Panc1 (cell line): ENCODE measurements around the gene CIC. TPM values are rescaled to one million over a fixed set of nuclear protein-coding genes. Genes with fewer than 3 reads are reported as not detected.

Source experiments
- ATAC-seq: fragments of 200-7000 bp; cut with Tn5 transposase; 2 replicates; pipeline ENCODE4 v1.9.1; 2020; ENCODE audit warnings: mild to moderate bottlenecking, moderate library complexity
- BruUV-seq: library from RNA; stranded (reverse); fragments of 400-500 nt; replicated peaks from 2 replicates; lab custom pipeline; 2021; lab: Mats Ljungman, UMichigan
- CTCF ChIA-PET: fragments of 300-600 bp; sonication (Branson Sonifier 250); formaldehyde crosslinking; loops from one replicate; lab custom pipeline; 2022; ENCODE audit warnings: antibody characterized with exemption; lab: Charles Lee
- POLR2A ChIA-PET: fragments of 300-600 bp; sonication (Branson Sonifier 250); formaldehyde crosslinking; loops from one replicate; lab custom pipeline; 2022; ENCODE audit warnings: antibody characterized with exemption; lab: Charles Lee
- DNase-seq: peaks from one replicate; pipeline ENCODE4 v3.0.0-alpha.2; 2010; ENCODE audit warnings: low read depth, low spot score
- H3K27ac ChIP-seq: 2 replicates; pipeline ENCODE4 v1.5.1; 2011; ENCODE audit warnings: mild to moderate bottlenecking, low read length, inconsistent platforms
- H3K27me3 ChIP-seq: fragments of 200-500 bp; sonication (Bioruptor generic); 2 replicates; pipeline ENCODE4 v1.6.0; 2014; ENCODE audit warnings: low read length, inconsistent platforms; ENCODE audit not compliant: control insufficient read depth, insufficient read depth
- H3K36me3 ChIP-seq: fragments of 200-500 bp; sonication (Bioruptor generic); 2 replicates; pipeline ENCODE4 v1.5.1; 2014; ENCODE audit warnings: inconsistent platforms, mild to moderate bottlenecking, low read length, moderate library complexity; ENCODE audit not compliant: control insufficient read depth, insufficient read depth
- H3K4me1 ChIP-seq: 2 replicates; pipeline ENCODE4 v1.5.1; 2011; ENCODE audit warnings: inconsistent platforms, mild to moderate bottlenecking, low read length, moderate library complexity; ENCODE audit not compliant: control insufficient read depth, insufficient read depth
- H3K4me3 ChIP-seq, 2 experiments: 2 replicates each; pipeline ENCODE4 v1.5.1; 2011 to 2012; ENCODE audit warnings: low read depth in 2 of 2, low read length in 2 of 2, mild to moderate bottlenecking in 2 of 2, inconsistent platforms in 1 of 2, moderate library complexity in 1 of 2
- H3K9me3 ChIP-seq: fragments of 200-500 bp; sonication (Bioruptor generic); 2 replicates; pipeline ENCODE4 v1.5.1; 2014; ENCODE audit warnings: low read depth, mild to moderate bottlenecking, inconsistent platforms, low read length, moderate library complexity; ENCODE audit not compliant: control insufficient read depth, insufficient read depth
- CTCF ChIP-seq: fragments of 450-650 bp; IDR thresholded peaks from 2 replicates; pipeline ENCODE4 v1.5.1; 2017; ENCODE audit warnings: mild to moderate bottlenecking
- POLR2AphosphoS5 ChIP-seq: IDR thresholded peaks from 2 replicates; pipeline ENCODE4 v1.6.1; 2012; ENCODE audit warnings: mild to moderate bottlenecking, low read depth, low read length, moderate library complexity
- SIN3A ChIP-seq: IDR thresholded peaks from 2 replicates; pipeline ENCODE4 v1.6.1; 2012; ENCODE audit warnings: low read depth, mild to moderate bottlenecking, low read length, moderate library complexity, borderline replicate concordance; ENCODE audit not compliant: insufficient read depth
- TCF7L2 ChIP-seq: IDR thresholded peaks from 2 replicates; pipeline ENCODE4 v1.6.1; 2011; ENCODE audit warnings: mild to moderate bottlenecking, low read depth, low read length, inconsistent platforms
- in situ Hi-C: cut with HindIII; loops from 2 replicates; pipeline ENCODE4 v1.10.0; 2016; ENCODE audit warnings: low sequenced_read_pairs, low pct_unique_long_range_greater_than_20kb
- intact Hi-C: fragments of 100-400 bp; cut with micrococcal nuclease; formaldehyde crosslinking; loops from one replicate; pipeline ENCODE4 v1.10.0; 2022; ENCODE audit not compliant: unreplicated experiment
- total RNA-seq: library from RNA; stranded (reverse); gene quantifications from one replicate; pipeline ENCODE4 v1.2.1, GENCODE V29; 2021; ENCODE audit not compliant: unreplicated experiment
- TF ChIP-seq, protein P1 (sequence below), 2 experiments: IDR thresholded peaks; 2 replicates each; pipeline ENCODE4 v1.6.1; 2011 to 2012; ENCODE audit warnings: low read depth in 2 of 2, control low read depth in 1 of 2, low read length in 1 of 2, mild to moderate bottlenecking in 1 of 2, moderate library complexity in 1 of 2; ENCODE audit not compliant: insufficient read depth in 1 of 2

CIC gene
- total RNA-seq, 1 experiment from 2014 or later: 67.4 TPM

- TF ChIP-seq TCF7L2: no peak
- TF ChIP-seq SIN3A: no peak
- TF ChIP-seq, protein P1, sequence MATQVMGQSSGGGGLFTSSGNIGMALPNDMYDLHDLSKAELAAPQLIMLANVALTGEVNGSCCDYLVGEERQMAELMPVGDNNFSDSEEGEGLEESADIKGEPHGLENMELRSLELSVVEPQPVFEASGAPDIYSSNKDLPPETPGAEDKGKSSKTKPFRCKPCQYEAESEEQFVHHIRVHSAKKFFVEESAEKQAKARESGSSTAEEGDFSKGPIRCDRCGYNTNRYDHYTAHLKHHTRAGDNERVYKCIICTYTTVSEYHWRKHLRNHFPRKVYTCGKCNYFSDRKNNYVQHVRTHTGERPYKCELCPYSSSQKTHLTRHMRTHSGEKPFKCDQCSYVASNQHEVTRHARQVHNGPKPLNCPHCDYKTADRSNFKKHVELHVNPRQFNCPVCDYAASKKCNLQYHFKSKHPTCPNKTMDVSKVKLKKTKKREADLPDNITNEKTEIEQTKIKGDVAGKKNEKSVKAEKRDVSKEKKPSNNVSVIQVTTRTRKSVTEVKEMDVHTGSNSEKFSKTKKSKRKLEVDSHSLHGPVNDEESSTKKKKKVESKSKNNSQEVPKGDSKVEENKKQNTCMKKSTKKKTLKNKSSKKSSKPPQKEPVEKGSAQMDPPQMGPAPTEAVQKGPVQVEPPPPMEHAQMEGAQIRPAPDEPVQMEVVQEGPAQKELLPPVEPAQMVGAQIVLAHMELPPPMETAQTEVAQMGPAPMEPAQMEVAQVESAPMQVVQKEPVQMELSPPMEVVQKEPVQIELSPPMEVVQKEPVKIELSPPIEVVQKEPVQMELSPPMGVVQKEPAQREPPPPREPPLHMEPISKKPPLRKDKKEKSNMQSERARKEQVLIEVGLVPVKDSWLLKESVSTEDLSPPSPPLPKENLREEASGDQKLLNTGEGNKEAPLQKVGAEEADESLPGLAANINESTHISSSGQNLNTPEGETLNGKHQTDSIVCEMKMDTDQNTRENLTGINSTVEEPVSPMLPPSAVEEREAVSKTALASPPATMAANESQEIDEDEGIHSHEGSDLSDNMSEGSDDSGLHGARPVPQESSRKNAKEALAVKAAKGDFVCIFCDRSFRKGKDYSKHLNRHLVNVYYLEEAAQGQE (IDR thresholded peaks at IDR 0.05; ENCODE audit: insufficient read depth in 1 of 2, low read depth in 2 of 2, low read length in 1 of 2): no peak
- no peak for TF ChIP-seq CTCF
- no peak for TF ChIP-seq POLR2AphosphoS5
- ATAC-seq: no peak
- intact Hi-C loops: no loop called here
- no peaks in the 10 kb centered on the region for H3K9me3 ChIP-seq
- ChIA-PET CTCF (interaction anchor here (0.9 kb wide), 1 partner anchor 18 kb away, joined by 3 read pairs; no protein-coding TSS in a partner anchor), POLR2A (no interaction called here)
- 0 out of 2 replicates have a peak, but pooled peaks cover 2% of the 10 kb centered on the region for H3K36me3 ChIP-seq
- in situ Hi-C loops: no loop called here
- H3K27me3 ChIP-seq: no peaks in the 10 kb centered on the region
- no peak overlapping the region for H3K4me3 ChIP-seq
- no TSS peak for BruUV-seq
- H3K27ac ChIP-seq: no peak overlapping the region
- DNase-seq: no peak
- H3K4me1 ChIP-seq: peaks cover 8% of the 10 kb centered on the region; the same call in 1 of the 2 replicates
These were observed 42.2 kb upstream of the CIC start for GRCh38 chr19:42226886-42227285.

DNA sequence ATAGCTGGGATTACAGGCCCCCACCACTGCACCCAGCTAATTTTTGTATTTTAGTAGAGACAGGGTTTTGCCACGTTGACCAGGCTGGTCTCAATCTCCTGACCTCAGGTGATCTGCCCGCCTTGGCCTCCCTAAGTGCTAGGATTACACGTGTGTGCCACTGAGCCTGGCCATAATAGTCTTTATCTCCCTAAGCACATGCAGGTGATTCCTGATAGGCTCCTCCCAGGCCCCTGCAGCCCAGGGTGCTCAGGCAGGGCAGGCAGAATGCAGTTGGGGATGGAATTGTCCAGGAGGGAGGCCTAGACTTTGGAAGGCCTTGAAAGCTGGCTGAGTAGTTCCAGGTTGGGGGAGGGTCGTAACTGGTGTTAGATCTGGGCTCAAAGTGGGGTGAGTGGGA lies 40.4 kb upstream of the CIC start:
- in situ Hi-C loops (no loop called here), intact Hi-C loops (no loop called here)
- H3K4me3 ChIP-seq: no peak overlapping the region
- no peak for ATAC-seq
- ChIA-PET POLR2A (no interaction called here), CTCF (no interaction called here)
- TF ChIP-seq POLR2AphosphoS5: no peak
- TF ChIP-seq SIN3A: no peak
- TF ChIP-seq, protein P1 (IDR thresholded peaks at IDR 0.05; ENCODE audit: insufficient read depth in 1 of 2, low read depth in 2 of 2, low read length in 1 of 2): no peak
- no peak for TF ChIP-seq TCF7L2
- TF ChIP-seq CTCF: no peak
- H3K4me1 ChIP-seq: peaks cover 8% of the 10 kb centered on the region; the same call in 1 of the 2 replicates
- no peak overlapping the region for H3K27ac ChIP-seq
- BruUV-seq: no TSS peak
- H3K9me3 ChIP-seq: no peaks in the 10 kb centered on the region
- H3K36me3 ChIP-seq: 0 out of 2 replicates have a peak, but pooled peaks cover 2% of the 10 kb centered on the region
- DNase-seq: no peak
- no peaks in the 10 kb centered on the region for H3K27me3 ChIP-seq
